IMR-90 (cell line): Measurements from ENCODE around the gene AKR1C4. TPM values are rescaled to one million over a fixed set of nuclear protein-coding genes. Genes with fewer than 3 reads are reported as not detected.

Experiments used
- ATAC-seq: fragments of 200-7000 bp; cut with Tn5 transposase; 2 replicates; pipeline ENCODE4 v1.9.1; 2020; ENCODE audit warnings: low read depth, mild to moderate bottlenecking, moderate library complexity
- BruUV-seq: library from RNA; stranded (reverse); fragments of 400-500 nt; replicated peaks from 2 replicates; lab custom pipeline; 2021; lab: Mats Ljungman, UMichigan
- CTCF ChIA-PET: fragments of 300-600 bp; formaldehyde crosslinking; extraction: SDS; loops from one replicate; lab custom pipeline; 2021; ENCODE audit warnings: antibody characterized with exemption; lab: Yijun Ruan, JAX
- POLR2A ChIA-PET: fragments of 300-600 bp; sonication (Branson Sonifier 250); formaldehyde crosslinking; loops from one replicate; lab custom pipeline; 2022; ENCODE audit warnings: antibody characterized with exemption; ENCODE audit not compliant: unreplicated experiment; lab: Charles Lee
- DNase-seq: peaks from one replicate; pipeline ENCODE4 v3.0.0; 2013
- H2AFZ ChIP-seq: replicated peaks from 2 replicates; pipeline ENCODE3; 2013; ENCODE audit warnings: low read length, mild to moderate bottlenecking; ENCODE audit not compliant: poor library complexity
- H2AK5ac ChIP-seq: 2 replicates; pipeline ENCODE4 v1.6.1; 2013; ENCODE audit warnings: low read depth, low read length, inconsistent platforms
- H2AK9ac ChIP-seq: replicated peaks from 2 replicates; pipeline ENCODE3; 2013; ENCODE audit warnings: mild to moderate bottlenecking, low read depth, low read length, moderate library complexity; ENCODE audit not compliant: poor library complexity
- H2BK120ac ChIP-seq: 2 replicates; pipeline ENCODE4 v1.6.1; 2013; ENCODE audit warnings: low read depth, low read length, inconsistent platforms
- H2BK15ac ChIP-seq: 3 replicates; pipeline ENCODE4 v1.6.1; 2013; ENCODE audit warnings: low read depth, low read length, inconsistent platforms
- H2BK20ac ChIP-seq: 2 replicates; pipeline ENCODE4 v1.6.1; 2013; ENCODE audit warnings: low read depth, mild to moderate bottlenecking, inconsistent platforms, low read length, moderate library complexity
- H2BK5ac ChIP-seq: 2 replicates; pipeline ENCODE4 v1.6.1; 2013; ENCODE audit warnings: mild to moderate bottlenecking, low read depth, low read length, inconsistent platforms; ENCODE audit not compliant: poor library complexity, severe bottlenecking
- H3K14ac ChIP-seq: replicated peaks from 2 replicates; pipeline ENCODE4 v1.6.1; 2013; ENCODE audit warnings: low read depth, low read length, inconsistent platforms
- H3K18ac ChIP-seq: 2 replicates; pipeline ENCODE4 v1.6.1; 2013; ENCODE audit warnings: low read depth, low read length, control low read depth
- H3K23ac ChIP-seq: 2 replicates; pipeline ENCODE4 v1.6.1; 2013; ENCODE audit warnings: low read depth, low read length, inconsistent platforms
- H3K27ac ChIP-seq: 2 replicates; pipeline ENCODE4 v1.5.1; 2013; ENCODE audit warnings: mild to moderate bottlenecking, control low read depth, low read length; ENCODE audit not compliant: insufficient read depth
- H3K27me3 ChIP-seq: 2 replicates; pipeline ENCODE4 v1.6.1; 2013; ENCODE audit warnings: low read length; ENCODE audit not compliant: control insufficient read depth, insufficient read depth
- H3K36me3 ChIP-seq: 2 replicates; pipeline ENCODE4 v1.6.1; 2013; ENCODE audit warnings: low read length, mixed read lengths; ENCODE audit not compliant: control insufficient read depth, insufficient read depth
- H3K4ac ChIP-seq: 2 replicates; pipeline ENCODE4 v1.6.1; 2013; ENCODE audit warnings: low read depth, low read length, inconsistent platforms
- H3K4me1 ChIP-seq: 2 replicates; pipeline ENCODE4 v1.6.1; 2013; ENCODE audit warnings: low read length, mixed read lengths; ENCODE audit not compliant: control insufficient read depth, insufficient read depth
- H3K4me2 ChIP-seq: 2 replicates; pipeline ENCODE4 v1.6.1; 2013; ENCODE audit warnings: low read depth, mild to moderate bottlenecking, control low read depth, low read length, moderate library complexity
- H3K4me3 ChIP-seq: 2 replicates; pipeline ENCODE4 v1.5.1; 2013; ENCODE audit warnings: low read depth, mild to moderate bottlenecking, control low read depth, low read length, moderate library complexity; ENCODE audit not compliant: insufficient read depth
- H3K56ac ChIP-seq: 2 replicates; pipeline ENCODE4 v1.6.1; 2013; ENCODE audit warnings: low read length, inconsistent platforms; ENCODE audit not compliant: insufficient read depth; ENCODE audit errors: extremely low read depth
- H3K79me1 ChIP-seq, 2 experiments: 2 replicates each; pipeline ENCODE4 v1.6.1; 2013; ENCODE audit warnings: low read length in 2 of 2, inconsistent platforms in 1 of 2, low read depth in 1 of 2
- H3K9ac ChIP-seq: 2 replicates; pipeline ENCODE4 v1.6.1; 2013; ENCODE audit warnings: low read depth, low read length, control low read depth
- H3K9me1 ChIP-seq: 2 replicates; pipeline ENCODE4 v1.6.1; 2013; ENCODE audit warnings: low read length, inconsistent platforms; ENCODE audit not compliant: insufficient read depth
- H3K9me3 ChIP-seq: 2 replicates; pipeline ENCODE4 v1.6.1; 2013; ENCODE audit warnings: low read length; ENCODE audit not compliant: control insufficient read depth, insufficient read depth
- H4K20me1 ChIP-seq: 2 replicates; pipeline ENCODE4 v1.6.1; 2013; ENCODE audit warnings: low read length, inconsistent platforms; ENCODE audit not compliant: insufficient read depth
- H4K5ac ChIP-seq: 2 replicates; pipeline ENCODE4 v1.6.1; 2013; ENCODE audit warnings: mild to moderate bottlenecking, low read depth, low read length, control low read depth
- H4K8ac ChIP-seq, 2 experiments: 2 replicates each; pipeline ENCODE4 v1.6.1; 2013; ENCODE audit warnings: low read depth in 2 of 2, low read length in 2 of 2, control low read depth in 1 of 2, inconsistent platforms in 1 of 2
- H4K91ac ChIP-seq: 2 replicates; pipeline ENCODE4 v1.6.1; 2013; ENCODE audit warnings: low read depth, low read length, inconsistent platforms; ENCODE audit not compliant: insufficient read depth
- BHLHE40 ChIP-seq: fragments of 150-350 bp; IDR thresholded peaks from 2 replicates; pipeline ENCODE4 v1.6.1; 2016; ENCODE audit warnings: mild to moderate bottlenecking, low read depth, low read length
- CEBPB ChIP-seq: IDR thresholded peaks from 2 replicates; pipeline ENCODE4 v1.6.1; 2012; ENCODE audit warnings: low read depth, low read length, improper control_type of control experiment
- CHD1 ChIP-seq: IDR thresholded peaks from 2 replicates; pipeline ENCODE4 v1.6.1; 2012; ENCODE audit warnings: low read depth, low read length, improper control_type of control experiment
- ELK1 ChIP-seq: fragments of 150-350 bp; IDR thresholded peaks from 2 replicates; pipeline ENCODE4 v1.6.1; 2016; ENCODE audit warnings: low read depth, mild to moderate bottlenecking, low read length, moderate library complexity, borderline replicate concordance
- MAFK ChIP-seq: IDR thresholded peaks from 2 replicates; pipeline ENCODE4 v1.6.1; 2012; ENCODE audit warnings: low read depth, low read length, improper control_type of control experiment
- MAZ ChIP-seq: IDR thresholded peaks from 2 replicates; pipeline ENCODE4 v1.6.1; 2012; ENCODE audit warnings: low read depth, mild to moderate bottlenecking, low read length, improper control_type of control experiment, moderate library complexity, borderline replicate concordance
- MXI1 ChIP-seq: IDR thresholded peaks from 2 replicates; pipeline ENCODE4 v1.6.1; 2012; ENCODE audit warnings: low read depth, mild to moderate bottlenecking, low read length, moderate library complexity, borderline replicate concordance
- NFE2L2 ChIP-seq: fragments of 150-350 bp; IDR thresholded peaks from 2 replicates; pipeline ENCODE4 v1.6.1; 2016; ENCODE audit warnings: low read depth, mild to moderate bottlenecking, low read length
- POLR2A ChIP-seq: IDR thresholded peaks from 2 replicates; pipeline ENCODE4 v1.6.1; 2012; ENCODE audit warnings: mild to moderate bottlenecking, low read depth, low read length
- RCOR1 ChIP-seq: IDR thresholded peaks from 2 replicates; pipeline ENCODE4 v1.6.1; 2012; ENCODE audit warnings: mild to moderate bottlenecking, low read length, improper control_type of control experiment; ENCODE audit not compliant: insufficient replicate concordance
- RFX5 ChIP-seq: IDR thresholded peaks from 2 replicates; pipeline ENCODE4 v1.8.0; 2012; ENCODE audit warnings: low read depth, mild to moderate bottlenecking, low read length, moderate library complexity
- SMC3 ChIP-seq: fragments of 150-350 bp; IDR thresholded peaks from 2 replicates; pipeline ENCODE4 v1.6.1; 2016; ENCODE audit warnings: low read depth, mild to moderate bottlenecking, antibody characterized with exemption, low read length, moderate library complexity
- WGBS, 2 experiments: methylation state at CpG; one replicate each; pipeline versions ENCODE4 v1.1.5 to v1.1.7; 2013; ENCODE audit warnings: missing lambda C conversion rate in 2 of 2; ENCODE audit not compliant: insufficient read length in 1 of 2; ENCODE audit errors: extremely low coverage in 2 of 2; 5-methylcytosine and 5-hydroxymethylcytosine counted together
- dilution Hi-C: fragments of 300-500 bp; cut with HindIII; formaldehyde crosslinking; loops from one replicate; pipeline ENCODE4 v1.14.3; 2018; ENCODE audit warnings: low sequenced_read_pairs; ENCODE audit not compliant: unreplicated experiment
- in situ Hi-C: fragments of 300-500 bp; cut with MboI; formaldehyde crosslinking; loops from 3 replicates; pipeline ENCODE4 v1.14.3; 2019; ENCODE audit warnings: low sequenced_read_pairs, inconsistent platforms, mixed read lengths
- intact Hi-C: fragments of 100-400 bp; cut with micrococcal nuclease; formaldehyde crosslinking; loops from 2 replicates; pipeline ENCODE4 v1.10.0; 2022
- polyA plus RNA-seq, 3 experiments: library from polyadenylated mRNA; depleted of rRNA; stranded (reverse); fragments of >200 nt; gene quantifications; 2 replicates each; pipeline ENCODE4 v1.2.3, GENCODE V29; 2012; ENCODE audit warnings: low replicate concordance in 1 of 3
- total RNA-seq: library from RNA; depleted of rRNA; stranded (reverse); fragments of >200 nt; gene quantifications from 2 replicates; pipeline ENCODE4 v1.2.3, GENCODE V29; 2012
- TF ChIP-seq, protein P1 (sequence below): conservative IDR thresholded peaks from 2 replicates; pipeline ENCODE4 v1.5.1; 2012; ENCODE audit warnings: mild to moderate bottlenecking, low read depth, low read length, improper control_type of control experiment

AKR1C4 gene
- total and polyA plus RNA-seq, 2 of the 4 experiments (the other 2 are of a cell fraction), result not detected

DNA sequence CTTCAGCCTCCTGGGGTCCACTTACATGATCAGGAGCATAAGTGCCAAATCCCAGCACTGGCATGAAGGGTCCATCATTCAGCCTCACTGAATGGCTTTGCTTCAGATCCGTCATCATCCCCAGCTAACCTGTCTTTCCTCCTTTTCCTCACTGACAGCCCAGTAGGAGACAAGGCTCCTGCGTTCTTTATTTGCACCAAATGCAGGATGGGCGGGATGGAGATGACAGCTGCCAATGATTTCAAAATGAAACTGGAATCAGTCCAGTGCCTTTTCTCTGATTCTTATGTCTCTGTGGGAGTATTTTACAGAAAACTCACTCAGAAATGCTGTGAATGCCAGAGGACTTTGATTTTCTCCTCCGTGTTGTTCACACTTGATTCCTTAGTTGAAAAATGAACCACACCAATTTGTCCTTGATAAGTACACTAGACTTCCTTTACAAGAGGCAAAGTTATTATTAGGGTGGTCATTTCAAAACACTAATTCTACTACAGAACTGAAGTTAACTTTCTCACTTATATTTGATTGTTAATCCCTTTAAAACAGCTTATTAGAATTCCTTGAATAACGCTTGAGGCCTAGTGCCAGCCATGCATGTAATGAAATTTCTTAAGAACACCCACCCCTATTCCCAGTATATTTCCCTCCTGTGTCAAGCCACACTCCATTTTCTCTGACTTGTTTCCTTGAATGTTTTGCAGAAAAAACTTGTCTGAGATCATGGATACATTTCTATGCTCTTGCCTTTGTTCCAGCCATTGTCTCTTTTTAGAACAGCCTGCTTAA lies 11.5 kb upstream of the AKR1C4 start, which contains the start of gene AKR1C8:
TSS of gene AKR1C8 (minus strand) at position 164 of the 789 bp plus-strand sequence. CDS start at position 118, 46 bp downstream.
- Histone ChIP-seq H3K4me2 (no peak within 1 kb of the TSS), H3K9me1 (no peaks in the 10 kb centered on the region), H2BK5ac (no peak within 1 kb of the TSS), H3K4me3 (no peak within 1 kb of the TSS), H3K79me1 (no peaks in the 10 kb centered on the region), H3K36me3 (no peaks in the 10 kb centered on the region), H2AK5ac (no peak within 1 kb of the TSS), H2AFZ (no peak within 1 kb of the TSS), H4K5ac (no peak within 1 kb of the TSS), H4K8ac (no peak within 1 kb of the TSS), H2BK15ac (no peak within 1 kb of the TSS), H2BK20ac (no peak within 1 kb of the TSS), H3K4ac (no peak within 1 kb of the TSS), H2BK120ac (no peak within 1 kb of the TSS), H2AK9ac (no peak within 1 kb of the TSS), H3K18ac (no peak within 1 kb of the TSS), H3K9ac (no peak within 1 kb of the TSS), H4K20me1 (no peaks in the 10 kb centered on the region), H3K27me3 (no peaks in the 10 kb centered on the region), H3K56ac (no peak within 1 kb of the TSS), H3K4me1 (no peaks in the 10 kb centered on the region), H3K27ac (no peak within 1 kb of the TSS), H4K91ac (no peak within 1 kb of the TSS), H3K23ac (no peak within 1 kb of the TSS), H3K9me3 (no peaks in the 10 kb centered on the region), H3K14ac (no peak within 1 kb of the TSS)
- ChIA-PET POLR2A (no interaction called here), CTCF (no interaction called here)
- ATAC-seq, result no peak
- in situ Hi-C loops, result no loop called here
- TF ChIP-seq ELK1 (no peak), BHLHE40 (no peak), CHD1 (no peak), CEBPB (no peak), NFE2L2 (no peak), MXI1 (no peak), RFX5 (no peak), MAZ (no peak), SMC3 (no peak), RCOR1 (no peak), MAFK (no peak), POLR2A (no peak)
- TF ChIP-seq, protein P1, sequence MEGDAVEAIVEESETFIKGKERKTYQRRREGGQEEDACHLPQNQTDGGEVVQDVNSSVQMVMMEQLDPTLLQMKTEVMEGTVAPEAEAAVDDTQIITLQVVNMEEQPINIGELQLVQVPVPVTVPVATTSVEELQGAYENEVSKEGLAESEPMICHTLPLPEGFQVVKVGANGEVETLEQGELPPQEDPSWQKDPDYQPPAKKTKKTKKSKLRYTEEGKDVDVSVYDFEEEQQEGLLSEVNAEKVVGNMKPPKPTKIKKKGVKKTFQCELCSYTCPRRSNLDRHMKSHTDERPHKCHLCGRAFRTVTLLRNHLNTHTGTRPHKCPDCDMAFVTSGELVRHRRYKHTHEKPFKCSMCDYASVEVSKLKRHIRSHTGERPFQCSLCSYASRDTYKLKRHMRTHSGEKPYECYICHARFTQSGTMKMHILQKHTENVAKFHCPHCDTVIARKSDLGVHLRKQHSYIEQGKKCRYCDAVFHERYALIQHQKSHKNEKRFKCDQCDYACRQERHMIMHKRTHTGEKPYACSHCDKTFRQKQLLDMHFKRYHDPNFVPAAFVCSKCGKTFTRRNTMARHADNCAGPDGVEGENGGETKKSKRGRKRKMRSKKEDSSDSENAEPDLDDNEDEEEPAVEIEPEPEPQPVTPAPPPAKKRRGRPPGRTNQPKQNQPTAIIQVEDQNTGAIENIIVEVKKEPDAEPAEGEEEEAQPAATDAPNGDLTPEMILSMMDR, result no peak
- intact Hi-C loops, result no loop called here
- no peak for DNase-seq
- dilution Hi-C loops, result no loop called here
- no TSS peak for BruUV-seq
- no CpG with 5 or more reads among the region's 5 CpGs for WGBS, 2 experiments
